Stimulated activated CD4-positive, alpha-beta T cell treated with anti-CD3 and anti-CD28 coated beads, Interleukin-2, amount 100 ng/mL, for 24 hours (primary cell): ENCODE results near the gene DSCAML1.
"Not testable (repeated sequence)": the region's sequence is repeated elsewhere in the genome, so short reads cannot be mapped to it uniquely, and the experiment has no call there.

Experiments used
- DNase-seq, 2 donors: peaks; one replicate each; pipeline ENCODE4 v3.0.0-alpha.2; 2020

Gene DSCAML1

DNA sequence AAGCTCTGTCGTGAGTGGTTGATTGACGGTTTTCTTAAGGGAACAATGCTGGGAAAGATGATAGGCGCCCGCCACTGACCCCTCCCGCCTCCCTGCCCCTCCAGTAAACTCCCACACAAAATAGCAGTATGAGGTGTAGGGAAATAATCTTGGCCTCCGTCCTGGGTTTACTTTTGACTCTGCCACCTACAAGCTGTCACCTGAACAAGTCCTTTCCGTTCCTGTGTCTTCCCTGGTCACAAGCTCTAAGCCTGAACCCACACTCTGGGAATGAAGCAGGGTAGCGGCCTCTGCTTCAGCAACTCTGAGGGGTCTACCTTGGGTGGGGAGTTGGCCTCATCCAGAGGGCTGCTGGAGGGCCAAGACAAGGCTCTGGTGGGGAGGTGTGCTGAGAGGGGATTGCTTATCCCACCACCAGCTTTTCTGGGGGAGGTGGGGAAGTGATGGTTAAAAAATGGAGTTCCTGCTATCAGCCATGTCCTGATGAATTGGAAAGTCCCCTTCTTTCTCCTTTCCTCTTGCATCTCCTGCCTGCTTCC is 381.6 kb downstream of the DSCAML1 start:
- DNase-seq, result no peak

DNA sequence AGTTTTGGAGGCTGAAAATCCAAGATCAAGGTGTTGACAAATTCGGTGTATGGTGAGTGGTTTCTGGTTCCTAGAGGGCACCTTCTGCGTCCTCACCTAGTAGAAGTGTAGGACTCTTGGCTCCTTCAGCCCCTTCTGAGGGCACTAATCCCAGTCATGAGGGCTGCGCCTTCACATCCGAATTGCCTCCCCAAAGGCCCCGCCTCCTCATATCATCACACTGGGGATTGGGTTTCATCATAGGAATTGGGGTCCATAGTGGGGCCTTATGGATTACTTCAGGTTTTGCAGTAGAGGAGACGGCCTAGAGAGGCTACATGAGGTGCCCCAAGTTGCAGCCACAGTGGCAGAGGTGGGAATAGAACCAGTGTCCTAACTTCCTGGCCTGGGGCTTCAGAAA is 382.3 kb downstream of the DSCAML1 start:
- no peak for DNase-seq

DNA sequence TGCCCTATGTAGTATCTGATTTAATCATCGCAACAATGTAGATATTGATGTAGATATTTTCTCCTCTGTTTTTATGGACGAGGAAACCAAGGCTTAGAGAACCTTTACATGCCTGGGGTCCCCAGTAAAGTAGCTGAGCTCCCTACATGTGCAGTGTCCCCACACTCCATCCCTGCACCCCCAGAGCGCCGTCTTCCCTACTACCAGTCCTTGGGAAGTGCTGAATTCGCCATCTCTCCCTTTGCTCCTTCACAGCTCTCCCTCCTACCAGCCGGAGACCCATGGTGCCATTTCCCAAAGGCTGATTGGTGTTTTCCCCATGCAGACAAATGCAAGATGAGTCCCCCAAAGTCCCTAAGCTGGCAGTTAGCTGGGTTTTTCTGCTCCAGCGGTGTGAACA is 383.4 kb downstream of the DSCAML1 start:
- no peak for DNase-seq

DNA sequence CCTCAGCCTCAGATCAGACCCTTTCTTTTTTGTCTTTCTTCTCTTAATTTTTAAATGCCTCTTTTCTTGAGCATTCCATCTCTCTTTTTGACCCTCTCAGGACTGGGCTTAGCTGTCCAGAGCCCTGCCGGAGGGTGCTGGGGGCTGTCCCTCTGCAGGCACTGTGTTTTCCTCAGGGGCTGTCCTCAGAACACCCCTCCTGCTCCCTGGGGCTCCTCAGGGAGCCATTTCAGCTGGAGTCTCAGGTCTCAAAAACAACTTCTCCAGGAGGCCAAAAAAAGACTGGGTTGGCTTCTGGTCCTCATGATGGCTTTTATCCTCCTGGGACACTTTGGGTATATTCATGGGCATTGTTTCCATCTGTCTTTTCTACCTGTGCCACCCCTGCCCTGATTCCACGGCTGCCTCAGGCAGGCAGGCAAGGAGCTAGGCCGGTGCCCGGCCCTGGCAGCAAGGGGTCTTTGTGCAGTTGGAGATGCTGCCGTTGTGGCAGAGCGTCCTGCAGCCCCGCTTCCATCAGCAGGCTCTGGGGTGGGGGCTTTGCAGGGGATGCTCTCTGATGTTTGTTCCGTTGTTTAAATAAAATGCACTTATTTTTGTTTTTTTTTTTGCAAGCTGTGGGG is 384.3 kb downstream of the DSCAML1 start:
- no peak for DNase-seq

DNA sequence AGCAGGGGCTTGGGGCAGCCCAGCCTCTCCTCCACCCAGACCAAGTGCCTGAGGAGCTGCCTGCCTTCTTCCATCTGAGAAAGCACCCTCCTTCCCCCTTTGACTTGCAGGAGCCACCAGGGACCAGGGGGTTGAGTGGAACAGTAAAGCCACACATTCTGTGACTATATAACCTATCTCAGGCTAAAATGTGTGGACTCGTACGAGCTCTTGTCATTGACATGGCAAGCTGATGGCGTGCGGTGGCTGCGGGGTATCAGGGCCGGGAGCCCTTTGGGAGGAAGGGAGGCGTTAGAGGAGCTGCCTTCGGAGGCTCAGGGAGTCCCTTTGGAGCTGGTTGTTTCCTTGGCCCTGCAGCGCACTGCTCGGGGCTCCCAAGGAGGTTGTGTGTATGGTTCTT is 384.8 kb downstream of the DSCAML1 start:
- DNase-seq, result no peak

DNA sequence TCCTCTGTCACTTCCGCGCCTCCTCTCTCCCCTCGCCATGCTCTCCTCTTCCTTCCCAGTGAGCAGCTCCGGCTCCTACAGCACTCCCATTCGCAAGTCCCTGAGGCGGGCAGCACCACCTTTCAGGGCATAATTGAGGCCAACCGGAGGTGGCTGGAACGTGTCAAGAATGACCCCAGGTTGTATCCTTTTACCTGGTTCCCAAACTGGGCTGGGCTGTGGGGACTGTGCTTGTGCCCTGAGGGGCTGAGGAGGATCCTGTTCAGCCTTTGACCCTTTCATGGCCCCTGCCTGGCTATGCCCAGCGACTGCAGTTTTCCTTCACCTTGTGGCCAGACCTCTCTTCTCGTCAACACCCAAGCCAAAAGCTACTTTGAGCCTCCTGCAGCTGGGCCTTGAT is 385.3 kb downstream of the DSCAML1 start:
- no peak for DNase-seq

DNA sequence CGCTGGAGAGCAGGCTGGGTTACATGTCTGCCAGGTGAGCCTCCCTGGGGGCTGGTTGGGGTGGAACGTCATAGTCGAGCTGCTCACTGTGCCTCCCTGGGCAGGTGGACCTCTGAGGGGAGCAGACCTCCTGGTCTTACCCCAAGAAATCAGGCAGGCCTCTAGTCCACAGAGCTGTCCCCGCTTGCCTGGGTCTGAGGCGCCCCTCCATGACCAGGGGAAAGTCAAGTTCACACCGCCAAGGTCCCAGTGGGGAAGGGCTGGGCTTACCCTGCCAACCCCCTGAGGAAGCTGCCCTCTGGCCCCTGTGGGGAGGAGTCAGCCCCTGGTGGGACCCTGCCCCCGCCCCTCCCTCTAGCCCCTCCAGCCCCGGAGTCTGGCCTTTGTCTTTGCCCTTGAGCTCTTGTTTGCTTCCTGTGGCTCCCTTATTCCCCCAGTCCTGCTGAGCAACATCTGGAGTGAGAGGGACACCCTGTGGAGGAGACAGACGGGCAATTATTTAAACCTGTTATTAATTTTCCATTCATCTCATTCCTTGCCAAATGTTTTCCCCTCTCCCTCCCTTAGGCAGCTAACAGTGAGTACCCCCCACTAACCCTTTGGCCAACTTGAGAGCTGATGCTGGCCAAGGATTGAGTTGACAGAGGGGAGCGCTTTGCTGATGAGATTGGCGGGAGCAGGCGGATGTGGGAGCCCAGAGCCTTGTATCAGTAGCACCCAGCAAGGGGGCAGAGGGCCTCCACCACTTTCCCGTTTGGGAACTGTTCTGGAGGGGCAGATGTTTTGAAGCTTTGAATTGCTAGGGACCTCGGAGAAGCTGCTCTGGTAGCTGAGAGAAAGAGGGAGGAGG is 385.9 kb downstream of the DSCAML1 start:
- no peak for DNase-seq

DNA sequence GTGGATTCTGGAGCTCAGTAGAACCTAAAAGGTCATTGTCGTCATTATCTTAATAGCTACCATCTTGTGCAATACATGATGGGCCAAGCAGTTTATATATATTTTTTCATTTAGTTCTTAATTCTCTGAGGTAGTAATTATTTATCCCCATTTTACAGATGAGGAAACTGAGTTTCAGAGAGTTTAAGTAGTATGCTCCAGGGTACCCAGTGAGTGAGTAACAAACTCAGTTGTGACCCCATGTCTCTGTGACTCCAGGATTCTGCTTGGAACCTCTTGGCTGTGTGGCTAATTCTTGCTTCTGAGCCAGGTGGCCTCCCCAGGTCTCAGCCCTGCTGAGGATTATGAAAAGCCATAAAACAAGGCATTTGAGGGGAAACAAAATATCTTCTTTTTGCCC is 386.8 kb downstream of the DSCAML1 start:
- no peak for DNase-seq

DNA sequence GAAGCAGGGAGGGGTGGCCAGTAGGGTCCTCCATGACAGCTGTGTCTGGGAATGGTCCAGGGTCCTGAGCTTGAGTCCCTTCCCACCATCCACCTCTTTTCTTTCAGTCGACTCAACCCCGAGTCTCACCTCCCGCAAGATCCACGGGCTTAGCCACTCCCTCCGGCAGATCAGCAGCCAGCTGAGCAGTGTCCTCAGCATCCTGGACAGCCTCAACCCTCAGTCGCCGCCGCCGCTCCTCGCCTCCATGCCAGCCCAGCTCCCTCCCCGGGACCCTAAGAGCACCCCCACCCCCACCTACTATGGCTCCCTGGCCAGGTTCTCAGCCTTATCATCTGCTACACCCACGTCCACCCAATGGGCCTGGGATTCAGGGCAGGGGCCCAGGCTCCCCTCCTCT is 387.5 kb downstream of the DSCAML1 start:
- DNase-seq, result no peak

DNA sequence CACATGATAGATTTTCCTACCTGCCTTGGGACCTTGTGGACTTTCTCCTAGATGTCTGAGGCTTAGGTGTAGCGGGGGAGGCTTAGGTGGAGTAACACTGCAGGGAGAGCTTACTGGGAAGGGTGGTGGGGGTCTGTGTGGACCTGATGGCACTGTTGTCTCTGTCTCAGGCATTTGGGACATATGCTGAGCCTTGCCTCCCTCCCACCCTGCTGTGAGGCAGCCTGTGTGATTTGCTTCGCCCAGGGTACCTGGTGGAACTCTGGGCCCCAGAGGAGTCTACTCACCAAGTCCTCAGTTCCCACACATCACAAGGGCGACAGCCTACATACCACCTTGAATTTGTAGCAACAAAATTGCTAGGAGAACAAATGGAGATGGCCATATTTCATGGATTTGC is 388.7 kb downstream of the DSCAML1 start:
- no peak for DNase-seq

DNA sequence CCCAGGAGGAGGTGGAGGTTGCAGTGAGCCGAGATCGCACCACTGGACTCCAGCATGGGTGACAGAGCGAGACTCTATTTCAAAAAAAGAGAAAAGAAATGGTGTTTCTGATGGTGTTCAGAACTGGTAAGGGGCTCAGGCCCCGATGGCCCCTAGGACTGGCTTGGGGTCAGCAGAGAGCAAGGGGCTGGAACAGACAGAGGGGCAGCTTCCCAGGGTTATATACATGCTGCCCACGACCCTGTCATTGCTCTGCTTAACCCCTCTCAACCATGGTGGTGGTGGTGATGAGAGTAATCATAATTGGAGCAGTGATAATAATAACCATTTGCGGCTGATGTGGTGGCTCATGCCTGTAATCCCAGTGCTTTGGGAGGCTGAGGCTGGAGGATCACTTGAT is 390.0 kb downstream of the DSCAML1 start:
- no peak for DNase-seq

DNA sequence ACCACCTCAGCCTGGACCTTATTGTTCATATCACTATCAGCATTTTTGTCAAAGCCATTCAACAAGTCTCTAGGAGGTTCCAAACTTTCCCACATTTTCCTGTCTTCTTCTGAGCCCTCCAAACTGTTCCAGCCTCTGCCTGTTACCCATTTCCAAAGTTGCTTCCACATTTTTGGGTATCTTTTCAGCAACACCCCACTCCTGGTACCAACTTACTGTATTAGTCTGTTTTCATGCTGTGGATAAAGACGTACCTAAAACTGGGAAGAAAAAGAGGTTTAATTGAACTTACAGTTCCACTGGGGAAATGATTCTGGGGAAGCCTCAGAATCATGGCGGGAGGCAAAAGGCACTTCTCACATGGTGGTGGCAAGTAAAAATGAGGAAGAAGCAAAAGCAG is 391.1 kb downstream of the DSCAML1 start:
- not testable (repeated sequence) for DNase-seq

DNA sequence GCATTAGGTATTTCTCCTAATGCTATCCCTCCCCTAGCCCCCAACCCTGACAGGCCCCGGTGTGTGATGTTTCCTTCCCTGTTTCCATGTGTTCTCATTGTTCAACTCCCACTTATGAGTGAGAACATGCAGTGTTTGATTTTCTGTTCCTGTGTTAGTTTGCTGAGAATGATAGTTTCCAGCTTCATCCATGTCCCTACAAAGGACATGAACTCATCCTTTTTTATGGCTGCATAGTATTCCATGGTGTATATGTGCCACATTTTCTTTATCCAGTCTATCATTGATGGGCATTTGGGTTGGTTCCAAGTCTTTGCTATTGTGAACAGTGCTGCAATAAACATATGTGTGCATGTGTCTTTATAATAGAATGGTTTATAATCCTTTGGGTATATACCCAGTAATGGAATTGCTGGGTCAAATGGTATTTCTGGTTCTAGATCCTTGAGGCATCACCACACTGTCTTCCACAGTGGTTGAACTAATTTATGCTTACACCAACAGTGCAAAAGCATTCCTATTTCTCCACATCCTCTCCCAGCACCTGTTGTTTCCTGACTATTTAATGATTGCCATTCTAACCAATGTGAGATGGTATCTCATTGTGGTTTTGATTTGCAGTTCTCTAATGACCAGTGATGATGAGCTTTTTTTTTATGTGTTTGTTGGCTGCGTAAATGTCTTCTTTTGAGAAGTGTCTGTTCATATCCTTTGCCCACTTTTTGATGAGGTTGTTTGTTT is 397.7 kb downstream of the DSCAML1 start:
- DNase-seq, result not testable (repeated sequence)

DNA sequence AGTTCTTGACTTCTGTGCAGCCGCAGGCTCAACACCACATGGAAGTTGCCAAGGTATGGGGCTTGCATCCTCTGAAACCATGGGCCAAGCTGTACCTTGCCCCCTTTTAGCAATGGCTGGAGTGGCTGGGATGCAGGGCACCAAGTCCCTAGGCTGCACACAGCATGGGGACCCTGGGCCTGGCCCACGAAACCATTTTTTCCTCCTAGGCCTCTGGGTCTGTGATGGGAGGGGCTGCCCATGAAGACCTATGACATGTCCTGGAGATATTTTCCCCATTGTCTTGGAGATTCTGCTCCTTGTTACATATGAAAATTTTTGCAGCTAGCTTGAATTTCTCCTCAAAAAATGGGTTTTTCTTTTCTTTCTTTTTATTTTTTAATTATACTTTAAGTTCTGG is 398.4 kb downstream of the DSCAML1 start:
- DNase-seq, result not testable (repeated sequence)

DNA sequence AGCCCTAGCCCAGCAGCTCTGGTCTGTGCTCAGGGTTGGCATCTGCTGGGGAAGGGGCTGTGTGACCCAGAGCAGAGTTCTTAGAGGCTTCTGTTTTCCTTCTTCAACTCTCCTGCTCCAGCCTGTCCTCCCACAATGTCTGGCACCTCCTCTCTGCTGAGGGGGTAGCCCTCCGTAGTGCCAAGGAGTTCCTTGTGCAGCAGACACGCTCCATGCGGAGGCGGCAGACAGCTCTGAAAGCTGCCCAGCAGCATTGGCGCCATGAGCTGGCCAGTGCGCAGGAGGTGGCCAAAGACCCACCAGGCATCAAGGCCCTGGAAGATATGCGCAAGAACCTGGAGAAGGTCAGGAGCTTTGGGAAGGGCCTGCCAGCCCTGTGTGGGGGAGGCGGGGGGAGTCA is 400.0 kb downstream of the DSCAML1 start:
- no peak for DNase-seq

DNA sequence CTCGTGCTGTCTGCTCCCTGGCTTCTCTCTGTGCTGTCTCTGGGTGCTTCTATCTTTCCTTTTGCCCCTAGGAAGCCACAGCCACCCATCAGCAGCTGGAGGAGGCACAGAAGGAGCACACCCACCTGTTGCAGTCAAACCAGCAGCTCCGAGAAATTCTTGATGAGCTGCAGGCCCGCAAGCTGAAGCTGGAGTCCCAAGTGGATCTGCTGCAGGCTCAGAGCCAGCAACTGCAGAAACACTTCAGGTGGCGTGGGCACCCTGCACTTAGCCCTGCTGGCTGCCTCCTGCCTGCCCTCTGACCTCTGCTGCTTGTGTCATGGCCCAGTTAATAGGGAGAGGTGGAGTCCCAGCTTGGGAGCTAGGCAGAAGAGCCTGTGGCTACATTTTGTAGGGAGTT is 401.5 kb downstream of the DSCAML1 start:
- no peak for DNase-seq

DNA sequence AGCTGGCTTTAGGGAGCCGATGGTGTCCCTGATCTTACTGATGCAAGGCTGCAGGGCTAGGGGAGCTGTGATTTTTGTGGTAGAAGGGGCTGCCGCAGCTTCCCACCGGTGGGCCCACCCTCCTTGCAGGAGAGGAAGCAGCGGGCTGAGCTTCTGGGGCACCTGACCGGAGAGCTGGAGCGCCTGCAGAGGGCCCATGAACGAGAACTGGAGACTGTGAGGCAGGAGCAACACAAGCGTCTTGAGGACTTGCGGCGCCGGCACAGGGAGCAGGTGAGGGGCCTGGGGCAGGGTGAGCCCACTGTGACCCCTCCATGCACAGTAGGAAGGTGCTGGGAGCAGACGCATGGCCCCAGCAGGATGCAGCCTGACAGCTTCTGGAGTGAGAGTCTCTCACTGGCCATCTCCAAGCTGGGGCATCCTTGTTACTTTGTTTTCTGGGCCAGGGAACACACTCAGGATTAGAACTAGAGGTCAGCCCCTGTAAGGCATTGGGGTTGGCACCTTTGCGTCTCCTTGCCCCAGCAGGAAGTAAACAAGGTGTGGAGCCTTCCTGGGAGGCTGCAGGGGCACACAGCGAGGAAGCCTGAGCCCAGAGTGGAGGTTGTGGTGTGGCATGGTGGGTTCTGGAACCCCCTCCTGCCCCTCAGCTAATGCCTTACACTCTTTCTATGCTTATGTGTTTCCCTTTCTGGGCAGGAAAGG is 402.6 kb downstream of the DSCAML1 start:
- DNase-seq, result no peak

DNA sequence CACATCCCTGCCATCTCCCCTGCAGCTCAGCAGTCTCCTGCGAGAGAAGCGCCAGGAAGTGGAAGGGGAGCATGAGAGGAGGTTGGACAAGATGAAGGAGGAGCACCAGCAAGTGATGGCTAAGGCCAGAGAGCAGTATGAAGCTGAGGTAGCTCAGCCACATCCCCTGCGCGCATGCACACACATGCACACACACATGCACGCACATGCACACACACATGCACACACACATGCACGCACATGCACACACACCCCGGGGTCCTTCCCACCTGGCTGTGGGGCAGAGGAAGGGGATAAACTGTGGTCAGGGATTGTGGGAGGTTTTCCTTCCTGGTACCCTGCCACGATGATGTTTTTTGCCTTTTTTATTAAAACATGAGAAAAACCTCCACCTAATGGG is 404.0 kb downstream of the DSCAML1 start:
- DNase-seq, result no peak

DNA sequence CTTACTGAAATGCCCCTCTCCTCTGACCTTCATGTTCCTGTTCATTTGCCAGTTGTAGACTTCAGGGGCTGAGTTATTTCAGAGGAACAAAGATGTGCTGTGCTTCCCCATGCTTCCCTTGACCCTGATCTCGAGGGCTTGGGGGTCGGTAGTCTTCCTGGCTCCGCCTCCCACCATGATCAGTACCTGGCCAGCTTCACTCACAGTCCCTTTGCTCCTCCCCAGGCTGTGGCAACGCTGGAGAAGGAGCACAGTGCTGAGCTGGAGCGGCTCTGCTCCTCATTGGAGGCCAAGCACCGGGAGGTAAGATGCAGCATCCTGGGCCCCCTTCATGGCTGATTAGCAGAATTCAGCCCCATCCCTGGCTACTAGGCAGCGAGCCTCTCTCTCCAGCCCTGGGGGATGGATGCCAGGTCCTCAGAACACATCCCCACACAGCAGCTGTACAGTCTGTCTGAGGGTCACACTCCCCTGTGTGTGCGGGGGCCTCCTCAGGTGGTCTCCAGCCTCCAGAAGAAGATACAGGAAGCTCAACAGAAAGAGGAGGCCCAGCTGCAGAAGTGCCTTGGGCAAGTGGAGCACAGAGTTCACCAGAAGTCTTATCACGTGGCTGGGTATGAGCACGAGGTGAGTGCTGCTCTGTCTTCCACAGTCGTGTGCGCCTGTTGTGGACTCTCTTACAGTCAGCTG is 404.9 kb downstream of the DSCAML1 start:
- no peak for DNase-seq

DNA sequence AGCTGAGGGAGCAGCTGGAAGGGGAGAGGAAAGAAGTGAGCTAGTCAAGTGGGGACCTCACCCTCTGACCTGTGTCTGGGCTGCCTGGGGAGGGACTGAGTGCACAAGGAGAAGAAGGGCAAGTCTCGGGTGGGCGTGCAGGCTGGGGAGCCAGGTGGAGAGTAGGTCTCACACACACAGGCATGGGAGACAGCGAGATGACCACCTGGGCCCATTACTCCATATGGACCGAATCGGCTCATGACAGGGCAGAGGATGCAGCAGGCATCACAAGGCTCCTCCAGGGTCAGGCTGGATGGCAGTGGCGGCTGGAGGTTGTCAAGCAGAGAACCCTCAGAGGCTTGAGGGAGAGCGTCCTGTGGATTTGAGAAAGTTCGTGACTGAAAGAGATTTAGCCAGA is 405.8 kb downstream of the DSCAML1 start:
- DNase-seq, result no peak

DNA sequence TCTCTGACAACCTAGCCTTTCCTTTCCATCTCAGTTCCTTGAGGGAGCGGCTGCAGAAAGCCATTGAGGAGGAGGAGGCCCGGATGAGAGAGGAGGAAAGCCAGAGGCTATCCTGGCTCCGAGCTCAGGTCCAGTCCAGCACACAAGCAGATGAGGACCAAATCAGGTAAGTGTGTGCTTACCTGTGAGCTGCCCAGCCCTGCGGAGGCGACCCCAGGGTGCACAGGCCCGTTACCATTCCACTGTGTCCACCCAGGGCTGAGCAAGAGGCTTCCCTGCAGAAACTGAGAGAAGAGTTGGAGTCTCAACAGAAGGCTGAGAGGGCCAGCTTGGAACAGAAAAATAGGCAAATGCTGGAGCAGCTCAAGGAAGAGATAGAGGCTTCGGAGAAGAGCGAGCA is 406.3 kb downstream of the DSCAML1 start:
- DNase-seq, result no peak

DNA sequence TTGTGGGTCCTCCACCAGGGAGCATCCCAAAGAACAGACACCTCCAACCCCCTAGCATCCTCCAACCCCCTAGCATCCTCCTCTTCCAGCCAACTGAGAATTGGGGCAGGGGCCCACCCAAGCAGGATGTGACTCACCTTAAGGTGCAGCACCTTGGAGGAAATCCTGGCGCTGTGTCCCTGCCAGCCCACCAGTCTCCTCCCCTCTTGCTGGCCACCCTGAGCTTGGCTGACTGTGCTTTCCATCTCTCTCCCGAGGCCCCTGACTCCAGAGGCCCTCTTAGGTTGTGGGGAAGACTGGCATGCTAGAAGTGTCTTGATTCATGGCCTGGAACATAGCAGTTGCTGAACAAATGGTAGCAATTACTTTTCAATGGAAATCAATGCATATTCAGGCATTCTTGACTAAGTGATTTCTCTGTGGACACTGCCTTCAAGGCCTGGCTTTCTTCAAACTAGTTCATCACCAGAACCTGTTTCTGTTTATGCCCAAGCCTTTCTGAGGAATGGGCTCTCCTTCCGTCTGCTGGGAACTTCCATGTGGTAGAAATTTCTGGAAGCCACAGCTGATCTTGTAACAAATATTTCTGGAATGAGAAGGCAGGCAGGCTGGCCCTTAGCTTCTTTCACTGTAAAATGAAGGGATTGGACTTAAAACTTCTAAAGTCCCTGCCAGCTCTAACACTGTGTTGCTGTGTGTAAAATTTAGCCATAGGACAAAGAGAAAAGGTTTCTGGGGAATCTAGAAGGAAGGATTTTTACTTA is 408.8 kb downstream of the DSCAML1 start:
- no peak for DNase-seq
